ENCODE data around the gene ADARB2. TPM values are rescaled to one million over a fixed set of nuclear protein-coding genes. Genes with fewer than 3 reads are reported as not detected.

ADARB2 gene
- total and polyA plus RNA-seq, 10 of the 15 experiments (the other 5 are each of a cell fraction or from before 2014, with no cell fraction given), result 0.02 to 4.1 (median 0.76) TPM

- no peak for TF ChIP-seq BCL11A (IDR thresholded peaks at IDR 0.05; ENCODE audit: low read depth, low read length)
- TF ChIP-seq KAT2A (conservative IDR thresholded peaks at IDR 0.05; ENCODE audit: control insufficient read depth, low read depth, low read length), result no peak
- TF ChIP-seq SMAD5 (IDR thresholded peaks at IDR 0.05; ENCODE audit: low read depth), result no peak
- TF ChIP-seq ZNF592 (IDR thresholded peaks at IDR 0.05), result no peak
- no peak for TF ChIP-seq FOXK2 (IDR thresholded peaks at IDR 0.05)
- TF ChIP-seq ZBTB33 (IDR thresholded peaks at IDR 0.05), result no peak
- TF ChIP-seq ZZZ3 (IDR thresholded peaks at IDR 0.05; ENCODE audit: control insufficient read depth, insufficient read length, low read depth), result no peak
- no peak for TF ChIP-seq NFXL1 (IDR thresholded peaks at IDR 0.05; ENCODE audit: borderline replicate concordance)
- TF ChIP-seq FOXM1 (IDR thresholded peaks at IDR 0.05; ENCODE audit: low read depth, low read length), result no peak; the same call in 1 of the 2 replicates
- no peak for TF ChIP-seq SIX5 (IDR thresholded peaks at IDR 0.05; ENCODE audit: low read depth, low read length, severe bottlenecking)
- no peak for TF ChIP-seq KLF5 (IDR thresholded peaks at IDR 0.05; ENCODE audit: partially characterized antibody)
- no peak for TF ChIP-seq MEF2A (IDR thresholded peaks at IDR 0.05; ENCODE audit: insufficient read depth, low read depth, low read length)
- 0 out of 2 replicates have a peak, but pooled peaks have one; percentile 19 for TF ChIP-seq RELB (IDR thresholded peaks at IDR 0.05; ENCODE audit: low read depth)
- TF ChIP-seq TCF12 (IDR thresholded peaks at IDR 0.05; ENCODE audit: low read depth, low read length), result no peak
- no peak for TF ChIP-seq CBFB (IDR thresholded peaks at IDR 0.05; ENCODE audit: low read depth)
- TF ChIP-seq MYB (IDR thresholded peaks at IDR 0.05; ENCODE audit: borderline replicate concordance, low read depth, low read length), result no peak
- TF ChIP-seq RB1 (IDR thresholded peaks at IDR 0.05; ENCODE audit: borderline replicate concordance), result no peak
- no peak for TF ChIP-seq SRF (IDR thresholded peaks at IDR 0.05; ENCODE audit: low read depth in 2 of 2, low read length in 2 of 2)
- 0 out of 4 replicates have a peak, but pooled peaks of 1 of the 2 experiments have one; percentile 18 for TF ChIP-seq IKZF2 (IDR thresholded peaks at IDR 0.05)
- TF ChIP-seq MTA3 (IDR thresholded peaks at IDR 0.05; ENCODE audit: borderline replicate concordance, low read length), result no peak
- TF ChIP-seq IRF5 (IDR thresholded peaks at IDR 0.05; ENCODE audit: borderline replicate concordance), result no peak
Observed at GRCh38 chr10:1724921-1725488, 12.3 kb downstream of the ADARB2 start (continued).

Data from GM12878 (cell line).